Osteocyte (in vitro differentiated cells): ENCODE data around the gene ATP8A2. TPM values are rescaled to one million over a fixed set of nuclear protein-coding genes. Genes with fewer than 3 reads are reported as not detected.

Source experiments
- DNase-seq: peaks from one replicate; pipeline ENCODE4 v3.0.0; 2021; ENCODE audit warnings: mixed read lengths; ENCODE audit not compliant: unreplicated experiment; ENCODE audit errors: extremely low spot score
- H3K27ac Mint-ChIP-seq: one replicate; pipeline ENCODE4 v1.8.0; 2021; ENCODE audit warnings: mild to moderate bottlenecking, mixed read lengths; ENCODE audit not compliant: unreplicated experiment
- H3K27me3 Mint-ChIP-seq: one replicate; pipeline ENCODE4 v1.8.0; 2021; ENCODE audit warnings: mixed read lengths; ENCODE audit not compliant: unreplicated experiment
- H3K36me3 Mint-ChIP-seq: one replicate; pipeline ENCODE4 v1.8.0; 2021; ENCODE audit warnings: mixed read lengths; ENCODE audit not compliant: unreplicated experiment
- H3K4me1 Mint-ChIP-seq: one replicate; pipeline ENCODE4 v1.8.0; 2021; ENCODE audit warnings: mixed read lengths; ENCODE audit not compliant: unreplicated experiment
- H3K4me3 Mint-ChIP-seq: one replicate; pipeline ENCODE4 v1.8.0; 2021; ENCODE audit warnings: mild to moderate bottlenecking, moderate library complexity, mixed read lengths; ENCODE audit not compliant: unreplicated experiment
- H3K9me3 Mint-ChIP-seq: one replicate; pipeline ENCODE4 v1.8.0; 2021; ENCODE audit warnings: mixed read lengths; ENCODE audit not compliant: unreplicated experiment
- total RNA-seq: library from RNA; stranded (reverse); gene quantifications from 2 replicates; pipeline ENCODE4 v1.2.1, GENCODE V29; 2021
- TF ChIP-seq, protein P1 (sequence below): fragments of 200-600 bp; sonication (generic); IDR thresholded peaks from 2 replicates; pipeline ENCODE4 v1.5.0; 2021; ENCODE audit warnings: antibody characterized with exemption, mild to moderate bottlenecking, moderate library complexity

The ATP8A2 gene
- total RNA-seq, 1 donor from 2014 or later, result 1.1 TPM

DNA sequence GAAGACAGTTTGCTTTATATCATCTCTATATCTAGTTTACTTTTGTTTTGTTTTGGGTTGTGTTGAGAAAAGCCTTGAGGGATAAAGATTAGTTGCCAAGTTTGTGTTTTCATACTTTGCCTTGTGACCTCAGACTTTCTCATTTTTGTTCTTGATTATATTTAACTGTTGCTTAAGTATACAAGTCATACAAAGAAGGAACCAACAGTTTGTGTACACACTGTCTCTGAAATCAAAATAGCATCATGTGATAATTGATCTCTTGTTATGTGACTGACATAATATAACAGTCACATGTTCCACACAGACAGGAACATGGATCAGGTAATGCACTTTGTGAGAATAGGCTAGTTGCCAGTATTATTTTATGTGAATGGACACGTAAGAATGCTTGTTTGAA, 609.3 kb downstream of the ATP8A2 start:
- Mint-ChIP-seq H3K36me3 (no peaks in the 10 kb centered on the region), H3K27me3 (no peaks in the 10 kb centered on the region), H3K4me3 (no peak overlapping the region), H3K4me1 (peaks cover 33% of the 10 kb centered on the region), H3K9me3 (no peaks in the 10 kb centered on the region), H3K27ac (no peak overlapping the region)
- DNase-seq, result no peak
- TF ChIP-seq, protein P1, sequence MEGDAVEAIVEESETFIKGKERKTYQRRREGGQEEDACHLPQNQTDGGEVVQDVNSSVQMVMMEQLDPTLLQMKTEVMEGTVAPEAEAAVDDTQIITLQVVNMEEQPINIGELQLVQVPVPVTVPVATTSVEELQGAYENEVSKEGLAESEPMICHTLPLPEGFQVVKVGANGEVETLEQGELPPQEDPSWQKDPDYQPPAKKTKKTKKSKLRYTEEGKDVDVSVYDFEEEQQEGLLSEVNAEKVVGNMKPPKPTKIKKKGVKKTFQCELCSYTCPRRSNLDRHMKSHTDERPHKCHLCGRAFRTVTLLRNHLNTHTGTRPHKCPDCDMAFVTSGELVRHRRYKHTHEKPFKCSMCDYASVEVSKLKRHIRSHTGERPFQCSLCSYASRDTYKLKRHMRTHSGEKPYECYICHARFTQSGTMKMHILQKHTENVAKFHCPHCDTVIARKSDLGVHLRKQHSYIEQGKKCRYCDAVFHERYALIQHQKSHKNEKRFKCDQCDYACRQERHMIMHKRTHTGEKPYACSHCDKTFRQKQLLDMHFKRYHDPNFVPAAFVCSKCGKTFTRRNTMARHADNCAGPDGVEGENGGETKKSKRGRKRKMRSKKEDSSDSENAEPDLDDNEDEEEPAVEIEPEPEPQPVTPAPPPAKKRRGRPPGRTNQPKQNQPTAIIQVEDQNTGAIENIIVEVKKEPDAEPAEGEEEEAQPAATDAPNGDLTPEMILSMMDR, result no peak

DNA sequence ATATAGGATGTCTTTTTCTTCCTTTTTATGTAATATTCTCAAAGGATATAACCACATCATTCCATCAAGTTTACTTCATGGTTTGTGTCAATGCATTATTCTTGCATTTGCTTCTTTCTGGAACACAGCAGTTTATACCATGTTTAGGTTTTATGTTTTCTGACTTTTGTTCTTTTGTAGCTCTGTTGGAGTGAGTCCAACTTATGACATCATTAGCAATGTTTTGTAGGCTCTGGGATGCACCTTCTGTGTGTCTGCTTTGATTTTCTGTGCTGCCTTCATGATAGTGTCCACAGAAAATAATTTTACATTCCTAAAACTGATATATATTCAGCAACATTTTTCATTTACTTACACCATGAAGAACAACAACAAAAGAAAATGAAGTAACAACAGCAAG, 611.1 kb downstream of the ATP8A2 start:
- no peak overlapping the region for H3K4me3 Mint-ChIP-seq
- TF ChIP-seq, protein P1, result no peak
- no peak for DNase-seq
- no peaks in the 10 kb centered on the region for H3K9me3 Mint-ChIP-seq
- H3K4me1 Mint-ChIP-seq, result peaks cover 23% of the 10 kb centered on the region
- H3K27ac Mint-ChIP-seq, result no peak overlapping the region
- no peaks in the 10 kb centered on the region for H3K27me3 Mint-ChIP-seq
- H3K36me3 Mint-ChIP-seq, result no peaks in the 10 kb centered on the region

DNA sequence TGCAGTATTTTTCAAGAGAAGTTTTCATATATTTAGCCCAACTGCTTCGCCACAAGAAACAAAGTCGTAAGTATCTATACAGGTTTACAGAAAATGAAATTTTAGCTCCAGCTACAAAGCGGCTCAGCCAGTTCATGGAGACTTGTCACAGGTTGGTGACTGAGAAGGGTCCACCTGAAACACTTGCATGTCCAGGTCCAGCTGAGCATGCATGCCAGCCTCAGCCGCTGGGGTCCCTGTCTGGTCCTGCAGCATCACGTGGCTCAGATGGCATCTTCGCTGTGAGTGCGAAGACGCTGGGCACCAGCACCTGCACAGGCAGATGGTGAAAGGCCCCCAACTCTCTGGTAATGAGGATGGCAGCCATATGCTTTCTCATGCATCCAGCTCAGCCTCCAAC, 616.2 kb downstream of the ATP8A2 start:
- no peak overlapping the region for H3K27ac Mint-ChIP-seq
- peaks cover 42% of the 10 kb centered on the region for H3K4me1 Mint-ChIP-seq
- peak; percentile 73 for DNase-seq
- TF ChIP-seq, protein P1, result no peak
- no peaks in the 10 kb centered on the region for H3K9me3 Mint-ChIP-seq
- H3K36me3 Mint-ChIP-seq, result no peaks in the 10 kb centered on the region
- H3K27me3 Mint-ChIP-seq, result no peaks in the 10 kb centered on the region
- no peak overlapping the region for H3K4me3 Mint-ChIP-seq

DNA sequence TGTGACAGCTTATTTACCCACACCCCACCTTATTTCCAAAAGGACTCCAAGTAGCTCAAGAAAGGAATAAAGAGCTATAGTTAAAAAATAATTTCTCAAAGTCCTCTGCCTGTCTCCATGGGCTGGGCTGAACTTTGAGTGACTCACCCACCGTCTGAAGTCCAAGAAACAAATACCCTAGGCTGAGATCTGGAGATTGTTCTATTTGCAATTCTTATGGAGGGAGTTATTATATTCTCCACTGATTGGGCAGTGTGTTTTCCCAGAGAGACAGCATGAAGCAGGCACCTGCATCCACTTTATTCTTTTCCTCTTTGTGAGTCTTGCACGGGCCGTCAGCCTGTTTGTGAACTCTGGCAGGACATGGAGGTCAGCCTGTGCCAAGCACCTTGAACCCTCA, 616.9 kb downstream of the ATP8A2 start:
- DNase-seq, result no peak
- H3K27ac Mint-ChIP-seq, result peak overlapping the region; percentile 3
- H3K4me1 Mint-ChIP-seq, result peaks cover 40% of the 10 kb centered on the region
- TF ChIP-seq, protein P1, result no peak
- no peaks in the 10 kb centered on the region for H3K27me3 Mint-ChIP-seq
- no peak overlapping the region for H3K4me3 Mint-ChIP-seq
- H3K9me3 Mint-ChIP-seq, result no peaks in the 10 kb centered on the region
- no peaks in the 10 kb centered on the region for H3K36me3 Mint-ChIP-seq

DNA sequence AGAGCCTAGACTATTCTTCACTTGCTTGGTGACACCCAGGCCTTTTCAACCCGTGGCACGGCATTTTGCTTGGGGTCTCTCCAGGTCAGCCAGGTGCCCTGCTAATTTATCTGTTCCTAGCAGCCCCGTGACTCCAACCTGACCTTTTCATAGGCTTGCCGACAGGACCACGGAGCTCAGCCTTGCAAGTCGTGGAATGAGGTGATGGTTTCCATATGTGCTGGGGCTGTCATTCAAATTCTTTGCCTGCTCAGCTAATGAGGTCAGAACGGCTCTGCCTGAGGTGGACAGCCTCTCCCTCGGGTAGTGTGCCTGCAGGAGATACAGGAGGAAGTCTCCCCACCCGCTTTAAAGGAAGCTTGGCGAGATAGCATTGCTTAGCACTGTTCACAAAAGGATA, 619.0 kb downstream of the ATP8A2 start:
- peak; percentile 80 for DNase-seq

More for the DNA sequence above, 619.0 kb downstream of the ATP8A2 start:
- H3K27me3 Mint-ChIP-seq, result no peaks in the 10 kb centered on the region
- peaks cover 6% of the 10 kb centered on the region for H3K36me3 Mint-ChIP-seq
- peaks cover 40% of the 10 kb centered on the region for H3K4me1 Mint-ChIP-seq
- peaks cover 6% of the 10 kb centered on the region for H3K9me3 Mint-ChIP-seq
- TF ChIP-seq, protein P1, result no peak
- peak overlapping the region; percentile 89 for H3K27ac Mint-ChIP-seq
- peak overlapping the region; percentile 16 for H3K4me3 Mint-ChIP-seq
